Stimulated activated CD4-positive, alpha-beta T cell treated with anti-CD3 and anti-CD28 coated beads, Interleukin-4, amount 100 ng/mL, for 24 hours (primary cell): ENCODE data around the gene MYO5A.
A peak's percentile ranks its signal among the peaks of the same experiment; 100 is the strongest.
"Not testable (repeated sequence)": the region's sequence is repeated elsewhere in the genome, so short reads cannot be mapped to it uniquely, and the experiment has no call there.

Source experiments
- DNase-seq: peaks from one replicate; pipeline ENCODE4 v3.0.0-alpha.2; 2020

The MYO5A gene

DNA sequence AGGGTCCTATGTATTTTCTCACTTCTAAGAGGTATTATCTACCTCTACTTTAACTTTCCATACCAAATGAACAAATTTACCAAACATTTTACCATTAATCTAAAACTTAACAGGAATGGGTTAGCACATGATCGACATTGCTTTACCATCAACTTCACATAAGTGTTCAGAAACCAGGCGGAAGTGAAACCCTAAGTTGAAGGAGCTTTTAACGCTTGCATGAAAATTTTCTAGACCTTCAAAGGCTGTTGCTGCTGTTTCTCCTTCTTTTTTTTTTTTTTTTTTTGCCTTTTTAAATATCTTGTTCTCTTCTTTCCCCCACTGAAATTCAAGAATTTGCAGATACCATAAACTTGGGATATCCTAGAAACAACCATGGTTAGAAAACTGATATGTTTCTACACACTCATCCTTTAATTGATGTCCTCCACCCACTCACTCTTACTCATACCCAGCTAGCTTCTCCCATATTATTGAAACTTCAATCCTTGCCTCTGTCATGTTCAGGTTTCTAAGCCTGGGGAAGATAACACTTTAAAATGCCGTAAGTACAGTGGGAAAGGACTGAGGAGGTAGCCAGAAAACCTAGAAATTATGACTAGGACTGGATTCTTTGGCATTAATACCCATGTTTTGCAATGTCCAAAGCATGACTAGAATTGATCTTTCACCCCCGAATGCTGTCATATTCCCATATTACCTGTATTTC is 24.7 kb downstream of the MYO5A start:
- DNase-seq = no peak

DNA sequence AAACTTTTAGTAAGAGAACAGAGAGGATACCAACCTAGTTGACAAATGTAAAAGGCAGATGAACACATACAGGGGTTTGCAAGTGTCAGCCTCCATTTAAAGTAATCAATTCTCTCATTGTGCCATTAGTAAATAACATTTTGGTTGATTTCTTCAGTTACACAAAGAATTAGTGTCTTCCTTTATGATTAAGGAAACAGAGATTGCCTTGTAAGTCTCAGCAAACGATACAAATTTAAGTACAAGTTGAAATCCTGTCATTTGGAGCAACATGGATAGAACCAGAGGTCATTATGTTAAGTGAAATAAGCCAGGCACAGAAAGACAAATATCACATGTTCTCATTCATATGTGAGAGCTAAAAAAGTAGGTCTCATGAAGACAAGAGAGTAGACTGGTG is 26.1 kb downstream of the MYO5A start:
- DNase-seq = no peak

DNA sequence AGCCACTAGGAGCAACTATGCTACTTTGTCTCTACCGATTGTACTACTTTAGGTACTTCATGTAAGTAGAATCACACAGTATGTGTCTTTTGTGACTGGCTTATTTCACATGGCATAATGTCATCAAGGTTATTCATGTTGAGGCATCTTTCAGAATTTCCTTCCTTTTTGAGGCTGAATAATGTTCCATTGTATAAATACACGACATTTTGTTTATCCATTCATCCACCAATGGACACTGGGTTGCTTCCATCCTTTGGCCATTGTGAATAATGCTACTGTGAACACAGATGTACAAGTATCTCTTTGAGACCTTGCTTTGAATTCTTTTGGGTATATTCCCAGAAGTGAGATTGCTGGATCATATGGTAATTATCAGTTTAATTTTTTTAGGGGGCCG is 29.2 kb downstream of the MYO5A start:
- no peak for DNase-seq

DNA sequence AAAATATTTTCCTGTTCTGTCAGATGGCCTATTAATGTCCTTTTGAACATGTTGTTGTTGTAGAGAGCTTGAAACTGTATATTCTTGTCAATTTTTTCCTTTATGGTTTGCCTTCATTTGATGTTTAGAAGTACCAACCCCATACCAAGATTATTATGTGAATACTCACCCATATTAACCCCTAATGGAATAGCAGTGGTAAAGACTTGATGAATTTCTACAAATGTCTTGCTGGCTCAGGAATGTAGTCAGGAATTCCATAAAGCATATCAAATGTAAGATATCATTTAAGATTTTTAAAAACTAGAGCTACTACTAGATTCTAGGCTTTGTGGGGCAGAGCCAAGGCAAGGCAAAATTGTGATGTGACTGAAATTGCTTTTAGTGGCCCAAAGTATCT is 30.0 kb downstream of the MYO5A start:
- no peak for DNase-seq

- peak; percentile 69 for DNase-seq
These were observed 31.8 kb downstream of the MYO5A start for GRCh38 chr15:52496776-52497470.

DNA sequence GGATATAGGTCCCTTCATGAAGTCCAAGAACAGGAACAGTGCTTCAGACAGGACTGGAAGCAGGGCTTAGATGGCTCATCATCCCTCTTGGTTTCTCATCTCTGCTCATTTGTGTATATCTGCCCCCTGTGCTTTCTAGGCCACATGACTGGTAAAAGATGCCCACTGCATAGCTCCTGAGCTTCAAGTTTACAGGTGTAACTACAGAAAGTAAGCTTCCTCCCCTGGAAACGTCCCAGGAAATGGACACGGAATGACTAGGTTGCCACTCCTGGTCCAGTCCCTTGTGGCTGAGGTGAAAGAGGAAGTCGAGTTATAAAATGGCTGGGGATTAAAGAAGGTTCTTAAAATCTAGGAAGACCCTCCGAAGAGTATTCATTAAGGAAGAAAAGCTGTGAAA is 32.5 kb downstream of the MYO5A start:
- no peak for DNase-seq

DNA sequence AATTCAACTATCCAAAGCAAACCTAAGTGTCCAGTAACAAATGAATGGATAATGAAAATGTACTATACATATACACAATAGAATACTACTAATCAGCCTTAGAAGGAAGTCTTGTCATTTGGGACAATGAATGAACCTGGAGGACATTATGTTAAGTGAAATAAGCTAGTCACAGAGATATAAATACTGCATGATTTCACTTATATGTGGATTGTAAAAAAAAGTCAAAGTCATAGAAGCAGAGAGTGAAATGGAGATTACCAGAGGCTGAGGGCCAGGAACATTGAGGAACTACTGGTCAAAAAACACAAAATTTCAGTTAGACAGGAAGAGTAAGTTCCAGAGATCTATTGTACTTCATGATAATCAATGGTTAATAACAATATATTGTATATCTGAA is 33.6 kb downstream of the MYO5A start:
- no peak for DNase-seq

DNA sequence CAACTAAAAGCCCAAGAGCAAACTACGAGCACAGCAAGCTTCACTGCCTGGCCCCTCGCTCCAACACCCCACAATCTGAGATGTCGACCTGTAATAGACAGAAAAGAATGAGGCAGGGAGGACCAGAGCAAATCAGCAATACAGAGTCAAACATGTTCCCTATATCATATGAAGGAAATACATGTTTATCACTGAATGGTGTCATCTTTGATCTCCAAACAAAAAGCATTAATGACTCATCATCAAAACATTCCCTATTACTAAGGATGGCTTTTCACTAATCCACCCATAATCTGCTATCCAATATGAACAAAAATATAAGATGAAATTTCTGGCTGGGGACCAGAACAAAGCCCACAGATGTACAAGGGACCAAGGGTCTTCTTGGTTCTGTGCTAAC is 34.7 kb downstream of the MYO5A start:
- DNase-seq = no peak

DNA sequence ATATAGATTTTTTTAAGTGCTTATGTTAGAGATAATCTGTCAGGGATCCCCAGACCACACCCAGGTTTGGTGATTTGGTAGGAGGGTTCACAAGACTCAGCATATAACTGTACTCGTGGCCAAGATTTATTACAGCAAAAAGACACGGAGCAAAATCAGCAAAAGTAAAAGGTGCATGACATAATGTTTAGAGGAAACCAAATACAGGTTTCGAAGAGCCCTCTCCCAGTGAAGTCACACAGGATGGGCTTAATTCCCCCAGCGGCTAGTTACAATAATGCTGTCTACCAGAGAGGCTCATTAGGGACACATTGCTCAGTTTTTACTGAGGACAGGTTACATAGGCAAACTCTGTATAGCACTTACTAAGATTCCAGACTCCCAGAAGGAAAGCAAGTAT is 36.5 kb downstream of the MYO5A start:
- DNase-seq = no peak

DNA sequence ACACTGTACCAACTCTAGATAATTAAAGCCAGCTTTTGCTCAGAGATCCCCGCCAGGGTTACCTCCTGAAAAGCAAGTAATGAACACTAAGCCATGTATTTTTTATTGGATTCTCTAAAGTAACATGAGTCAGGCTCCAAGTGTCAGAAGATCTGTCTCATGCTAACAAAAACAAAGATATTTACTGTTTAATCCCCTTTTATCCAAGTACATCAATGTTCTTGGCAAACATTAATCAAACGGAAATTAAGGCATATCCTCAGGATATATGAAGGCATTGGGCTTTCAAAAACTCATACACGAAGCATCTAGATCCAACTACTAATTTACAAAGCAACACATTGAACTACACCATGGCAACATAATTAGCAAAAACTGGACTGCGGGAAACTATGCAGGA is 37.2 kb downstream of the MYO5A start:
- DNase-seq = no peak

- not testable (repeated sequence) for DNase-seq
These were observed 39.2 kb downstream of the MYO5A start for GRCh38 chr15:52489430-52489829.

DNA sequence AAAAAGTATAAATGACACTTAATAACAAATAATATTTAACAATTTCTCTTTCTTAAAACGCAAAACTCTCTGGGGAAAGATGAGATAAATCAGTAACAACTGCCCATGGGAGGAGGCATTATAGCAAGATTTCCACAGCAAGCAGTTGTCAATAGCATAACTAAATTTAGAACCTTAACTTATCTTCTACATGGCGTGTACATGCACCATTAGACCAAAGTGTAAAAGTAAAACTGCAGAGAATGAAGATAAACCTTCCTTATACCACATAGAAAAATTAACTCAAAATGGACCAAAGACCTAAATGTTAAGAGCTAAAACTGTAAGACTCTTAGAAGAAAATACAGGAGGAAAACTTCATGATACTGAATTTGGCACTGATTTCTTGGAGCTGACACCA is 39.9 kb downstream of the MYO5A start:
- no peak for DNase-seq

DNA sequence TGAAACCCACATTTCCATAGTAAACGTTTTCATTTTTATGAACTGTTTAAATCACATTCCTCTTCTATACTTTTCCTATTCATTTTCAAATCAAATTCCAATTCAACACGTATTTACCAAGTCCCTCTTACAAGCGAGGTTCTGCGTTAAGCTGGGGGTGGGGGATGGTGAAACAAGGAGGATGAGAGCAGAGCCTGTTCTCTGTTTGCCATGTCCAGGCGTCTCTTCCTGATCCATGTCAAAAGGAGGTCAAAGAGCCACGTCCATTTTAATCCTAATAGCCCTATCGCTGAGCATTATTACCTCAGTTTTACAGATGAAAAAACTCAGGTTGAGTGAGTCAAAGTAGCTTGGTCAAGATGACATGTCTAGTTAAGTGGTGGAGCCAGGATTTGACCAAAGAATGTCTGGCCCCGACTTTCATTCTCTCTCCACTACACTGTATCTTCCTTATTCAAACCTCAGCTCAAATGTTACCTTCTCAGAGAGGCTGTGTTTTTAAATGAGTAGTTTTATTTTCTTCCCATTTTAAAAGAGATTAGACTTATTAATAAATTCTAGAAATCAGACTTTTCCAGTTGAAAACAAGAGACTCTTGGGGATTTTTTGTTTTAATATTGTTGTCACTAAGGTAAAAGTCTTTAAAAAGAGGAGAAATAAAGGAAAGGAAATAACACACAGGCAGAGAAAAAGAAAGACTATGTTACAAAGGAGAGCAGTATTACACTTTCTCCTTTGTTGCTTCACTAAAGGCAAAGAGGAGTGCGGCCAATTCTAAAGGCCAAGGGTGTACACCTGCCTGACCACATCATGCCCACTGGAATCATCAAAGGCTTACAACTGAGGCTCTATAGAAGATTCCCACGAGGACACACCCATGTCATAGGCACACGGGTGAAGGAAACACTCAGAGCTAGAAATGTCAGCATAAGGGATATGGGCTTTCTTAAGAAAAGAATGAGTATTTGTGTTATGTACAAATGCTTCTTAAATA is 42.4 kb downstream of the MYO5A start:
- DNase-seq = no peak

- DNase-seq = no peak
These were observed 43.4 kb downstream of the MYO5A start for GRCh38 chr15:52485290-52485689.

- DNase-seq = no peak
These were observed 45.0 kb downstream of the MYO5A start for GRCh38 chr15:52483707-52484106.

- peak; percentile 33 for DNase-seq
These were observed 46.8 kb downstream of the MYO5A start for GRCh38 chr15:52481915-52482314.

- DNase-seq = no peak
These were observed 47.7 kb downstream of the MYO5A start for GRCh38 chr15:52480990-52481389.

DNA sequence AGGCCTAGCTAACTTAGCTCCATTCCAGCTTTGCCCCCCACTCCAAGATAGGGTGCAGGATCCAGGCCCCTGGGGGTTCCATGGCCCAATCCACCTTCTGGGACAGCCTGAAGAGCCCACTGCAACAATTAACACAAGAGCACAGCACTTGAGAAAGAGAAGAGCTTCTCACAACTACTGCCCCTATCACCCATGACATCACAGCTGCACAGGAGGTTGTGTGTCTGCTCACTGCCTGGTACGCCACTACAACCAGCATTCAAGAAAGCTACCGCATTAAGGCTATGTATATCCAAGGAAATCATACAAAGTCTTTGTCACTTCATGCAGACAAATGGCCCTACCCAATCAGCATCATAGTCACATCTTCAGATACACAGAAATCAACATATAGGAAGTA is 62.0 kb downstream of the MYO5A start:
- no peak for DNase-seq

- peak; percentile 66 for DNase-seq
These were observed 62.5 kb downstream of the MYO5A start for GRCh38 chr15:52466134-52466701.

DNA sequence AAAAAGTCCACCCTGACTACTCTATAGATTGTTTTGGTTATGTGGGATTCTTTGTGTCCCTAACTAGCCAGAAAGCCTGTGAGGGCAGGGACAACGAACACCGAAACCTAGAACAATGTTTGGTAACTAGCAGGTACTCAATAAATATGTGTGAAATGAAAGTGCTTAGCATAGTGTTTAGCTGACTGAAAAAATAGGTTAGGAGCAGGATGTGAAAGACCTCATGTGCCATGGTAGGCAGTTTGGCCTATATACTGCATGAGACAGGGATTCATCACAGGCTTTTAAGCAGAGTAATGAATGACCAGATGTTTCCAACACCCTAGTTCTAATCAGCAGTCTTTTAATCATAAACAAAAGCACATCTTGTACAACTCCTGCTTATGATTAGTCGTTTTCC is 64.2 kb downstream of the MYO5A start:
- DNase-seq = peak; percentile 38

- no peak for DNase-seq
These were observed 64.6 kb downstream of the MYO5A start for GRCh38 chr15:52464040-52464439.

DNA sequence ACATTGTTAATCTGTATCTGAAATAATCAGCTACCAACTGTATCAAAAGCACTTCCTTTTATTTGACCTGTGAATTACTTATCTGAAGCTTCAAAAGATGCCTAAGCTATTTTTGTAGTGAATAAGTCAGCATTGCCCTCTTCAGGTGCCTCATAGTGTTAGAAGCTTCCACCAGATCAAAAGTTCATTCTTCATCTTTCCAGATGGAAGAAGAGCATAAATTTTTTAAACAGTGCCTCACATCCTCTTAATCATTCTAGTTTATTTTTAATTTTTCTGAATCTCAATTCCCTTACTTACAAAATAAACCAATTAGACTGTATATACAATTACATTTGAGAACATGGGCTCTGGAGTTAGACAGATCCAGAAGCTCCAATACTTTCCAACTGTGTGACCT is 65.0 kb downstream of the MYO5A start:
- no peak for DNase-seq

DNA sequence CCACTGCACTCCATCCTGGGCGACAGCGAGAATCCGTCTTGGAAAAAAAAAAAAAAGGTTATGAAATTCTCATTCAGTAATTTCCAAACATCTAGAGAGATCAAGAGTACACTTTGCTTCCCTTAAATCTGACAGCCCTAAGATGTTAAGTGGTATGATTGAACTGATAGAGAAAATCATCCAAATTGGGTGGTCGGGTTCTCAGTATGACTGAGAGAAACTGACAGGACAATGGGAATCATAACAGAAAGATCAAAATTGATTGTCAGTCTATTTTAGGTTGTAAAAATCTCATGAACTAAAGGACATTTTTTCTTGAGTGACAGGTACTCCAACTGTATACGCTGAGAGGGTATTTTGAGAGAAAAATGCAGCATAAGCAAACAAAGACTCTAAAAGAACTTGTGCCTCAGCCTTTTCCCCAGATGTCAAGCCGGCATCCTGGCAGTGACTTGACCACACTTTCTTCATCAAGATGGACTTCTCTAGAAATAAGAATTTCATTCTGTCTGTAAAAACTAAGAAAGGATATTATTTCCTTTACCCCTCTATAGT is 65.8 kb downstream of the MYO5A start:
- DNase-seq = no peak
